ENCODE measurements around the gene ZNF385B.

- no peak for TF ChIP-seq CTCF (IDR thresholded peaks at IDR 0.05 in 2 of 3, conservative IDR thresholded peaks at IDR 0.05 in 1 of 3; ENCODE audit: borderline replicate concordance in 1 of 3, insufficient read depth in 1 of 3, low read depth in 2 of 3, low read length in 2 of 3)
- TF ChIP-seq ELF1 (IDR thresholded peaks at IDR 0.05; ENCODE audit: borderline replicate concordance, low read depth): no peak
- no peak for TF ChIP-seq ZFX (IDR thresholded peaks at IDR 0.05)
- TF ChIP-seq POLR2A (IDR thresholded peaks at IDR 0.05; ENCODE audit: borderline replicate concordance, extremely low read depth, insufficient read depth, insufficient read length): no peak
- TF ChIP-seq REST (IDR thresholded peaks at IDR 0.05; ENCODE audit: low read depth): no peak
- TF ChIP-seq EZH2phosphoT487 (IDR thresholded peaks at IDR 0.05; ENCODE audit: borderline replicate concordance): no peak
- TF ChIP-seq CBX3 (IDR thresholded peaks at IDR 0.05; ENCODE audit: low read depth): no peak
- TF ChIP-seq EZH2 (IDR thresholded peaks at IDR 0.05): no peak
- no peak for TF ChIP-seq EGR1 (IDR thresholded peaks at IDR 0.05; ENCODE audit: low read depth)
These were observed 14.5 kb upstream of the ZNF385B start for GRCh38 chr2:179875864-179876263.

All from HCT116 (cell line).